ENCODE data around the gene C5orf22. TPM values are rescaled to one million over a fixed set of nuclear protein-coding genes. Genes with fewer than 3 reads are reported as not detected.

C5orf22 gene
- total and polyA plus RNA-seq, 10 of the 15 experiments (the other 5 are each of a cell fraction or from before 2014, with no cell fraction given), result 10.5 to 35.5 (median 24.0) TPM

DNA sequence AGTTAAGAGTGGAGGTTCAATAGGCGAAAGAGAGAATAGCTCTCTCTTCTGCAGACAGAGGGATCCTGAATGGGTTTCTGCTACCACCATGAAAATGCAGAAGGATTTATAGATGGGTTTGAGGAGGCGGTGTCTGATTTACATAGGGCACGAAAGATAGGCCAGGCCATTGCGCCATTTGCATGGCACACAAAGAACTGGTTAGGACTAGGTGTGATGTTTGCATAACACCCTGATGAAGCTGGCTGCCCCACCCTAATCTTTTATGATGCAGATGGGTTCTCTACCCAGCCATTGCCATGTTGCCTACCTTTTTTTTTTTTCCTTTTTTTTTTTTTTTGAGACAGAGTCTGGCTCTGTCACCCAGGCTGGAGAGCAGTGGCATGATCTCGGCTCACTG lies 55.4 kb downstream of the C5orf22 start:
- intact Hi-C loops (cut with micrococcal nuclease; ENCODE audit: unreplicated experiment) (loop anchor here (10.0 kb wide), 1 partner anchor 337 kb away; no protein-coding TSS in a partner anchor), in situ Hi-C loops (cut with MboI) (no loop called here)
- FAIRE-seq (no peak), DNase-seq (ENCODE audit: low read depth, low spot score) (no peak), ATAC-seq (no peak)
- TF ChIP-seq CREM (IDR thresholded peaks at IDR 0.05; ENCODE audit: low read depth) (no peak), NR2C2 (IDR thresholded peaks at IDR 0.05; ENCODE audit: borderline replicate concordance, control insufficient read depth, insufficient read length, low read depth) (no peak), KLF5 (IDR thresholded peaks at IDR 0.05; ENCODE audit: partially characterized antibody) (no peak), HDAC2 (IDR thresholded peaks at IDR 0.05) (no peak), RAD51 (IDR thresholded peaks at IDR 0.05) (no peak), YBX1 (IDR thresholded peaks at IDR 0.05) (no peak), TCF3 (IDR thresholded peaks at IDR 0.05; ENCODE audit: borderline replicate concordance, insufficient read depth, low read depth, low read length) (no peak), SRF (IDR thresholded peaks at IDR 0.05; ENCODE audit: low read depth in 2 of 2, low read length in 2 of 2) (no peak), ZBED1 (IDR thresholded peaks at IDR 0.05; ENCODE audit: borderline replicate concordance) (no peak), CREB1 (IDR thresholded peaks at IDR 0.05; ENCODE audit: low read depth) (no peak), NFXL1 (IDR thresholded peaks at IDR 0.05; ENCODE audit: borderline replicate concordance) (no peak), KAT2A (conservative IDR thresholded peaks at IDR 0.05; ENCODE audit: control insufficient read depth, low read depth, low read length) (no peak), BMI1 (IDR thresholded peaks at IDR 0.05; ENCODE audit: borderline replicate concordance) (no peak), SREBF2 (IDR thresholded peaks at IDR 0.05; ENCODE audit: low read length) (no peak), FOXM1 (IDR thresholded peaks at IDR 0.05; ENCODE audit: low read depth, low read length) (no peak), NBN (IDR thresholded peaks at IDR 0.05) (no peak)
- TF ChIP-seq, protein P1, sequence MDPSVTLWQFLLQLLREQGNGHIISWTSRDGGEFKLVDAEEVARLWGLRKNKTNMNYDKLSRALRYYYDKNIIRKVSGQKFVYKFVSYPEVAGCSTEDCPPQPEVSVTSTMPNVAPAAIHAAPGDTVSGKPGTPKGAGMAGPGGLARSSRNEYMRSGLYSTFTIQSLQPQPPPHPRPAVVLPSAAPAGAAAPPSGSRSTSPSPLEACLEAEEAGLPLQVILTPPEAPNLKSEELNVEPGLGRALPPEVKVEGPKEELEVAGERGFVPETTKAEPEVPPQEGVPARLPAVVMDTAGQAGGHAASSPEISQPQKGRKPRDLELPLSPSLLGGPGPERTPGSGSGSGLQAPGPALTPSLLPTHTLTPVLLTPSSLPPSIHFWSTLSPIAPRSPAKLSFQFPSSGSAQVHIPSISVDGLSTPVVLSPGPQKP (IDR thresholded peaks at IDR 0.05; ENCODE audit: low read depth, low read length), result no peak
- TF ChIP-seq, protein P2, sequence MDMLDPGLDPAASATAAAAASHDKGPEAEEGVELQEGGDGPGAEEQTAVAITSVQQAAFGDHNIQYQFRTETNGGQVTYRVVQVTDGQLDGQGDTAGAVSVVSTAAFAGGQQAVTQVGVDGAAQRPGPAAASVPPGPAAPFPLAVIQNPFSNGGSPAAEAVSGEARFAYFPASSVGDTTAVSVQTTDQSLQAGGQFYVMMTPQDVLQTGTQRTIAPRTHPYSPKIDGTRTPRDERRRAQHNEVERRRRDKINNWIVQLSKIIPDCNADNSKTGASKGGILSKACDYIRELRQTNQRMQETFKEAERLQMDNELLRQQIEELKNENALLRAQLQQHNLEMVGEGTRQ (IDR thresholded peaks at IDR 0.05; ENCODE audit: borderline replicate concordance, low read depth, low read length), result no peak
- H3K9ac ChIP-seq (ENCODE audit: control insufficient read depth, insufficient read depth, low read length), result no peak overlapping the region
- H2AFZ ChIP-seq (ENCODE audit: control insufficient read depth, low read depth, low read length), result no peak overlapping the region
- 31% methylated on average over 5 of the region's 5 CpGs for WGBS (ENCODE audit: insufficient coverage, insufficient replicate concordance, low lambda C conversion rate, missing lambda C conversion rate)
- RAD21 ChIA-PET (ENCODE audit: unreplicated experiment), result no interaction called here
- no peak overlapping the region for H3K4me2 ChIP-seq (ENCODE audit: control insufficient read depth, insufficient read depth)
- H3K79me2 ChIP-seq (ENCODE audit: control insufficient read depth, insufficient read depth, low read length), result no peaks in the 10 kb centered on the region
- H3K9me3 ChIP-seq (replicated peaks; ENCODE audit: control insufficient read depth, insufficient read depth, low read length), result no peaks in the 10 kb centered on the region
- BruUV-seq (replicated peaks), result no TSS peak
- no peak overlapping the region for H3K4me3 ChIP-seq
- no peaks in the 10 kb centered on the region for H3K36me3 ChIP-seq (ENCODE audit: control insufficient read depth in 2 of 2, insufficient read depth in 2 of 2, low read length in 1 of 2)
- H3K4me1 ChIP-seq (ENCODE audit: control insufficient read depth, insufficient read depth, low read length), result no peaks in the 10 kb centered on the region
- no peaks in the 10 kb centered on the region for H4K20me1 ChIP-seq (ENCODE audit: control insufficient read depth, insufficient read depth)
- no peaks in the 10 kb centered on the region; a peak in 1 of 4 replicates for H3K27me3 ChIP-seq (replicated peaks in 1 of 2; ENCODE audit: control insufficient read depth in 2 of 2, insufficient read depth in 2 of 2, low read length in 1 of 2)
- SMC1A ChIA-PET (ENCODE audit: uncharacterized antibody, unreplicated experiment), result interaction anchor here (1.8 kb wide), 1 partner anchor 12 kb away, joined by 6 read pairs; no protein-coding TSS in a partner anchor
- H3K27ac ChIP-seq (ENCODE audit: control insufficient read depth, insufficient read depth), result no peak overlapping the region
- CTCF ChIA-PET, result interaction anchor here (2.0 kb wide), 1 partner anchor 505 kb away, joined by 6 read pairs; no protein-coding TSS in a partner anchor
- POLR2A ChIA-PET, result interaction anchor here (0.6 kb wide), 2 partner anchors 119 to 450 kb away, joined by 3 to 4 read pairs; no protein-coding TSS in a partner anchor
